GM11168 (cell line): ENCODE data around the gene ANOS1.

ENCODE experiments used
- in situ Hi-C: fragments of 300-500 bp; cut with MboI; formaldehyde crosslinking; loops from one replicate; pipeline ENCODE4 v1.12.0; 2022; ENCODE audit warnings: low sequenced_read_pairs; ENCODE audit not compliant: unreplicated experiment

Gene ANOS1

GRCh38 chrX:8721536-8721935, 10.4 kb downstream of the ANOS1 start:
- in situ Hi-C loops: no loop called here

GRCh38 chrX:8720136-8720535, 11.8 kb downstream of the ANOS1 start:
- in situ Hi-C loops: no loop called here

GRCh38 chrX:8717354-8717753, 14.6 kb downstream of the ANOS1 start:
- in situ Hi-C loops: no loop called here

DNA sequence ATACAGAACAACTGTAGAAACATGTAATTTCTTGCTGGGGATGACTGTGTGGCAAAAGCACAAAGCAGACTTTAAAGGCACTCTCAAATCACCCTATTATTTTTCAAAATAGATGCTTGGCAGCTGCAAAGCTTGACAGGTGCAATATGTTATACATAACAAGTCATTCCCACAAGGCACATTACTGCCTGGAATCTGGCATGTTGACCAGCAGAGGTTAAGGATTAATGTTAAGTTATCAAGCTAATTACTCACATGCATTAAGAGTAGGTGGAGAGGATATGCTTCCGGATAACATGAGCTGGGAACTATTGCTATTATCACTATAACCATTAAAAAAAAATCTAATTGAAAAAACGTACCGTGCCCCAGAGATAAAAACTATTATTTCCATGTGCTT, 17.8 kb downstream of the ANOS1 start:
- in situ Hi-C loops: no loop called here

- in situ Hi-C loops: no loop called here
These were observed 20.5 kb downstream of the ANOS1 start for GRCh38 chrX:8711401-8711800.

DNA sequence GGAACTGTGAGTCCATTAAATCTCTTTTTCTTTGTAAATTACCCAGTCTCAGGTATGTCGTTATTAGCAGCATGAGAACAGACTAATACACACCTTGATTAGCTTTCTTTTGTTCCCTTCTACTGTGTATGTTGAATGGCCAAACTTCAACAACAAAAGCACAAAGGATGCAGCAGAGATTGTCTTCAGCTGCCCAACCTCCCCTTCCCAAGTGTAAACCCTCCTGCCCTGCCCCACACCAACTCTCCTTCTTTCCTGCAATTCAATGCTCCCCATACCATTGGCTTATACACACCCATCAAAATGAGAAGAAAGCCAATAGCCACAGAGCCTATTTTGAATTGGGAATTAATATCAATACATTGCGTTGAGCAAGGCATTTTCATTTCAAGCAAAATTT, 27.8 kb downstream of the ANOS1 start:
- in situ Hi-C loops: no loop called here

DNA sequence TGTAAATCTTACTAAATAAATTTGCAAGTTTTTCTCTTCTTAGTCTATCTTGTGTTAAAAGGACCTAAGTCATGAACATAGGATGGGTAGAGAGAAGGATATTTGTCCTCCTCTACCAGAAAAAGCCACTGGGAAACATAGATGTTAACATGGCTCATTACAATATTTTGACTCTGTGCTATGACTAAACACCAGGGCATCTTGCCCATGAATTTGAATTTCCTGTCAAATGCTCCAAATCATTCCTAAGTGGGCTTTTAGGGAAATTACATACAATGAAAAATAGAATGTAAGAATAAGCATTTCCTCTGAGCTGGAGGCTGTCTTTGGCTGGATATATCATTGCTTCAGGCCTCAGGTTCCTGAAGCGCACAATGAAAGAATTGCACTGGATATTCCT, 39.1 kb downstream of the ANOS1 start:
- in situ Hi-C loops: no loop called here

GRCh38 chrX:8689473-8689872, 42.5 kb downstream of the ANOS1 start:
- in situ Hi-C loops: no loop called here

DNA sequence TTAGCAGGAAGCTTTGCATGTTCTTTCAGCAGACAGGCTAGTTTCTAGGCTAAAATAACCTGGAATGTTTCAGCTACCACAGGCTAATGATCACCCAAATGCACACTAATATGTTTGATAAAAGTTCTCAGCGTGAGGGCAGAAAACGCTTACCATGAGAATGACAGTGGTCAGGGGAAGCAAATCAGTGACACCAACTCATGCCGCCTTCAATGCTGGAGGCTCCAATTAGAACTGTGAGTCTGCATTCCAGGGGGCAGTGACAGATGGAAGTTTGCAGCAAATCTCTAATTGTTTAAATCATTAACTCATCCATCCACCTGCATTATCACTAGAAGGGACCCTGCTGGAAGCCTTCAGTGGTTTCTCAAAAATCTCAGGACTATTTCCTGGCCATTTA, 43.2 kb downstream of the ANOS1 start:
- in situ Hi-C loops: no loop called here

DNA sequence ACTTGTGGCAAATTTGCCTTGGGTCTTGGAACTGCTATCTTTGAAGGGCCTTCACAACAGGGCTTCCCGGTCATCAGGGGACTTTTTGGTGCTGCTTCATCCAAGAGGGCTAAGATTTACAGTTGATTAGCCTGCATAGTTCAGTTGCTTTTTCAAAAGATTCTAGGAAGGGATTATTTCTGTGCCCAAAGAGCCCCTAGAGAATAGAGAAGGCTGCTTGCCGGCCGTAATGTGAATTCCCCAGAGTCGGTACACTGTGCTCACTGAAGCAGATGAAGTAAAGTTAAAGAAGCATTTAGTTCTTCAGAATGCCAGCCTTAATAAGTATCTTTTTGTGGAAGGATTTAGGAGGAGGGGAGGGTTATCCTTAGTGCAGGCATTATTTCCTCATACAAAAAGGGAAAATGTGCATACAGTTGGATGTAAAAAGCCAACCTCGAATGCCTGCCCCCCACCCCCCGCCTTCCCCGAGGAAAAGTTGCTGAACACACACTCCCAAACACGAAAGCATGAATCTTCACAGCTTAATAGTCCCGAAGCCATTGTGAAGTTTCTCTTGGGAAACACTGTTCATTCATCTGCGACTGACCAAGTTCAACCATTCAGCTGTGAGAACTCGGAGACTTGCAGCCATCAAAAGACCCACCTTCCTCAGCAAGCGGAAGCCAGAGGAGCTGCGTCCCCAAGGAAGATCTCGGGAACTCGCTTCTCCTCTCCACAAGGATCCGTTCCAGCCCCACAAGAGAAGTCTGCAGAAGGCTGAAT, 47.6 kb downstream of the ANOS1 start:
- in situ Hi-C loops: no loop called here

GRCh38 chrX:8683687-8684086, 48.2 kb downstream of the ANOS1 start:
- in situ Hi-C loops: no loop called here

DNA sequence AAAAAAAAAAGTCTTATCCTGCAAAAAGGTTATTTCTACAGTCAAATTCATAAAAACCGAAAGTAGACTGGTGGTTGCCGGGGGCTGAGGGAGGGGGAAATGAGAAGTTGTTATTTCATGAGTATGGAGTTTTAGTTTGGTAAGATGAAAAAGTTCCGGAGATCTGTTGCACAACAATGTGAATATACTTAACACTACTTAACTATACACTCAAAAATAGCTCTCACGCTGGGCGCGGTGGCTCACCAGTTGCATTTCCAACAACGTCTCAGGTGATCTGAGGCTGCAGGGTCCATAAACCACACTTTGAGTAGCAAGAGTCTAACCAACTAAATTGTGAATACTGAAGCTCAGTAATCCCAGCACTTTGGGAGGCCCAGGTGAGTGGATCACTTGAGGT, 52.4 kb downstream of the ANOS1 start:
- in situ Hi-C loops: no loop called here

DNA sequence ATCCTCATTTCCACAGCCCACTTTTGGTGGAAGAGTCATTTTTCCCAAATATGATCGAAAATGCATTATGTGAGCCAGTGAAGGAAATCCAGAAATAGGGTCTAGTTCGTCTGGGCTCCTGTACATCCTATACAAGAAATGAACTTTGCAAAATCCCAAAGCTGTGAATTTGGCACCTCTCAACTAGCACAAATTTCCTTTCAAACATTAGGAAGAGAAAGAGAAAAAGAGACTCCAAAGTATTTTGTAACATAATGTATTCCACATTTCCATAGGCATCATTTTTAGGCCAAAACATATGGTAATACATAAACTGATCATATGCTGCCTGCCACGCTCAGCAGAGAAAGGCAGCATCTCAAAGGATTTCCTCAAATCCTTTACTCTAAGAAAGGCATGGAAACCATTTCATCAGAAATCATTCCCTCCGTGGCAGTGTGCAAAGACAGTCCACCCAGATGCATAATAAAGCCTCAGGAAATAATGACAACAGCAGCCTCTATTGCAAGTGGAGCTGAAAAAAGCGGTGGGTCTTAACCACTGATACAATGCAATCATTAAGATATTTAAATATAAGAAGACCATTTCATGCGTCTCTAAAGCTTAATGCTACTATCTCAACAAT, 56.8 kb downstream of the ANOS1 start:
- in situ Hi-C loops: no loop called here

GRCh38 chrX:8673201-8673600, 58.7 kb downstream of the ANOS1 start:
- in situ Hi-C loops: no loop called here

GRCh38 chrX:8672176-8672575, 59.8 kb downstream of the ANOS1 start:
- in situ Hi-C loops: no loop called here

GRCh38 chrX:8668813-8669212, 63.1 kb downstream of the ANOS1 start:
- in situ Hi-C loops: no loop called here

DNA sequence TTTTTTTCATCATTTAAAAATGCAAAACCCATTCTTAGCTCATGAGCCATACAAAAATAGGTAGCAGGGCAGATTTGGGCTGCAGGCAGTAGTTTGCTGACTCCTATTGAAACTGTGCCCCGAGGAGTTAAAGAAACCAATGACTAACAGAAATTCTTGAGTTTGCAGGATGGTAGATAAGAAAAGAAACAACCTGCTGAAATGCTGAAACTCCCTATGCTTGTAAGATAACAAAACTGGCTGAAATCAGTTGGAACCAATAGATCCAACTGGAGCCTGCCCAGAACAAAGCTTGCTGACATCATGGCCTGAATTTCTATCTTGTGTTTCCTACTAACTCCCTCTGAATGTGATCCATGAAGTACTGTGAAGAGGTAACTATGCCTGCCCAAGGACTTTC, 68.6 kb downstream of the ANOS1 start:
- in situ Hi-C loops: no loop called here

DNA sequence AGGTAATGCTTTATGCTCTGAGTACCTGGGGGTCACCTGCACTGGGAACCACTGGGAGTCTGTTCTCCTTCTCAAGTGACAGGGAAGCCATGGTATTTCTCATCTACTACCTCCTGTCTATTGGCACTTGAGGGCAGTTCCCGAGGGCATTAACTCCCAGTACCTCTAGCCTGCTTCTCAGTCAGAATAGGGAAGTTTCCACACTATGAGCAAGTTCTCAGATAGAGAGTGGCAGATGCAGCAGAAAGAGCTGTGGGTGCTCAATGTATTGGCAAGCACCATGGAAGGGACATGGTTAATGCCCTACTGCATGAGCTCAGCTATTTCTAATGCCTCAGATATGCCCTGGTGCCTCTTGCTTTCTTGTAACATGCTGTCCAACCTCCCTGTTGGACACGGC, 74.1 kb downstream of the ANOS1 start:
- in situ Hi-C loops: no loop called here

DNA sequence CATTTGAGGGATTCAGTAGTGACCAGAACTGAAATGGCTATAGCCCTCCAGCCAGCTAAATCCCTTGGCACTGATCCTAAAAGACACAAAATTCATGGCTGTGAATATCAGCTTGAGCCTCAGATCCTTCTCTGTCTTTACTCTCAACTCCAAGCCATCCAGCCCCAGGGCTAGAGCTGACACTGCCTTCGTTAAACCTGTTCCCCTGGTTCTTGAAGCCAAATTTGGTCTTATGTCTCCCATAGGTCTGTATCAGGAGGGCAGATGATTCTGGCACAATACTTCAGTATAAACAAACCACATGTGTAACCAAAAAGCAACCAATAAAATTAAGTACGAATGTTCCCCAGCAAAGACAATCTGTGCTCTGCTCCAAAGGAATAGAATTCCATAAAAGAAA, 78.0 kb downstream of the ANOS1 start:
- in situ Hi-C loops: no loop called here

DNA sequence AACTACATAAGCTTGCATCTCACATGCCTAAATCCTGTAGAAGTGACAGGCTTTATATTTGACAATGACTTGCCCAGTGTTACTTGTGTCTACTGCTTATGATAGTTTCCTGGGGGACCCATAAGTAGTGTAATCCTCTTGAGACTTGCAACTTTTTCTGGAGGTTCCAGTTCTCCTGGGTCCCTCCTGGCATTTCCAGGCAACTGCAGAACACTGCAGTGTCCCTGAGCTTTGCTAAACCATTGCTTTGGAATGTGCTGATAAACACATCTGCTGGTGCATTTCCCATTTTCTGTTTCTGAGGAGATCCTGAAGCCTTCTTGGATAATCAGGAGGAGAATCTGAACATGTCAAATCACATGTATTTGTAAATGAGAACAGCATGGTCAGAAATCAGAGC, 82.0 kb downstream of the ANOS1 start:
- in situ Hi-C loops: no loop called here

GRCh38 chrX:8647176-8647575, 84.8 kb downstream of the ANOS1 start:
- in situ Hi-C loops: no loop called here

DNA sequence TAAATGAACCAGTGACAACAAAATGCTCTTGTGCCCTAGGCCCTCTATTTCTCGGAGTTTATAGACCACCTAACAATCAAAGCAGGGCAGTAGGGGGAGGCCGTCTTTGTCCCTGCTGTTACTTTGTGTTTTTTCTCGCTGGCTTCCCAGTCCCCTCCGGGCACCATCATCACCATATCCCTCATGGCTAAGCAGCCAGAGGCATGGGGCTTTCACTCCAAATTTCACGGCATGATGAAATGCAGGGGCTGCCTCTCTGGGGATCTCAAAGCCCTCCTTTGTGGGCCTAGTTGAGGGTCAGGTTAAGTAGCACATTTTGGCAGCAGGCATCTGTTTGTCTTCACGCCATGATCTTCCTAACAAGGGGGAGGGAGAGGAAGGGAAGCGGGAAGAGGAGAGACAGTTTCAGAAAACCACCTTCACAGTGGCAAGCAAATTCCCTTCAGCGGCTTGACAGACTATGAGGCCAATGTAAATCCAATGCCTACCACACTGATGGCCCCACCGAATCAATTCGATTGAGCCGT, 91.9 kb downstream of the ANOS1 start:
- in situ Hi-C loops: no loop called here
